AG04449 (cell line): Measurements from ENCODE around the gene FXYD5.
"Not testable (repeated sequence)": the region's sequence is repeated elsewhere in the genome, so short reads cannot be mapped to it uniquely, and the experiment has no call there.

Experiments used
- CTCF ChIA-PET: fragments of 350-600 bp; formaldehyde crosslinking; extraction: SDS; loops from one replicate; lab custom pipeline; 2021; ENCODE audit warnings: antibody characterized with exemption; lab: Yijun Ruan, JAX
- POLR2A ChIA-PET: fragments of 400-600, 350-600 bp; formaldehyde crosslinking; extraction: SDS; loops from one replicate; lab custom pipeline; 2020; ENCODE audit warnings: antibody characterized with exemption, inconsistent platforms; lab: Yijun Ruan, JAX
- DNase-seq: peaks from one replicate; pipeline ENCODE4 v3.0.0-alpha.2; 2010; ENCODE audit warnings: low read depth, low spot score
- H3K4me3 ChIP-seq: 2 replicates; pipeline ENCODE4 v1.5.1; 2011; ENCODE audit warnings: low read depth, mild to moderate bottlenecking, control low read depth, low read length
- TF ChIP-seq, protein P1 (sequence below): IDR thresholded peaks from one replicate; pipeline ENCODE4 v1.5.1; 2011; ENCODE audit warnings: mild to moderate bottlenecking, moderate library complexity, low read length, control low read depth, inconsistent platforms; ENCODE audit not compliant: insufficient read depth; ENCODE audit errors: missing control alignments

Gene FXYD5

DNA sequence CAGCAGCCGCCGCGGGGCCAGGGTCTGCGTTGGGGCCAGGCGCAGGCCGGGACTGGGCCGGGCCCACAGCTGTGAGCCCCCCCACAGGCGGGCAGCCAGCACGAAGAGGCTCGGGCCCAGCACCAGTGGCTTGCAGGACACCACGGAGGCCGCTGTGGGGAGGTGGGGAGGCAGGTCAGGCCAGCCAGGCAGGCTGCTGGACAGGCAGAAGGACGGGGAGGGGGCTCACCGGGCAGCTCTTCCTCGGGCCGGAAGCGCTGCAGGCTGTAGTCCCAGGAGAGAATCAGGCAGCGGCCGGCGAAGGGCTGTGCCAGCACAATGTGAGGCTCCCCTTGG is 27.9 kb upstream of the FXYD5 start:
- ChIA-PET CTCF (interaction anchor here (0.6 to 7.4 kb wide), 6 partner anchors 9 to 82 kb away, joined by 3 to 118 read pairs (median 12); partner anchors contain the start of genes FXYD1, FXYD3, FXYD7 and LGI4), POLR2A (no interaction called here)
- no peak for DNase-seq
- H3K4me3 ChIP-seq: no peak overlapping the region
- TF ChIP-seq, protein P1, sequence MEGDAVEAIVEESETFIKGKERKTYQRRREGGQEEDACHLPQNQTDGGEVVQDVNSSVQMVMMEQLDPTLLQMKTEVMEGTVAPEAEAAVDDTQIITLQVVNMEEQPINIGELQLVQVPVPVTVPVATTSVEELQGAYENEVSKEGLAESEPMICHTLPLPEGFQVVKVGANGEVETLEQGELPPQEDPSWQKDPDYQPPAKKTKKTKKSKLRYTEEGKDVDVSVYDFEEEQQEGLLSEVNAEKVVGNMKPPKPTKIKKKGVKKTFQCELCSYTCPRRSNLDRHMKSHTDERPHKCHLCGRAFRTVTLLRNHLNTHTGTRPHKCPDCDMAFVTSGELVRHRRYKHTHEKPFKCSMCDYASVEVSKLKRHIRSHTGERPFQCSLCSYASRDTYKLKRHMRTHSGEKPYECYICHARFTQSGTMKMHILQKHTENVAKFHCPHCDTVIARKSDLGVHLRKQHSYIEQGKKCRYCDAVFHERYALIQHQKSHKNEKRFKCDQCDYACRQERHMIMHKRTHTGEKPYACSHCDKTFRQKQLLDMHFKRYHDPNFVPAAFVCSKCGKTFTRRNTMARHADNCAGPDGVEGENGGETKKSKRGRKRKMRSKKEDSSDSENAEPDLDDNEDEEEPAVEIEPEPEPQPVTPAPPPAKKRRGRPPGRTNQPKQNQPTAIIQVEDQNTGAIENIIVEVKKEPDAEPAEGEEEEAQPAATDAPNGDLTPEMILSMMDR: no peak

DNA sequence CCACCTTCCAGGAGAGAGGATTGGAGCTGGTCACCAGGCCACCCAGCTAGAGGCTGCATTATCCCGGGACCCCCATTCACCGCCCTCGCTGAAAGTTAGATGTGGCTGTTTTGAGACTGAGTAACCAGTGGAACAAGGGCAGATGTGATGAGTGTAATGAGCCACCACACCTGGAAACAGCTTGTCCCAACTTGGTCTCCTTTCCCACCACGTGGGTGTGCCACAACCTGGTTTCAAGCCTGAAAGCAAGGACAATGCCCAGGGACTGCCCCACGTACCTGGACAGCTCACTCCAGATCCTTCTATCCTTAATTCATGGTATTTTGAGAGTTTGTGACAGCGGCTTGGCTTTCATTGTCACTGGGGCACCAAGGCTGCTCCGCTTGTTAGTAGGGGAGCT is 26.7 kb upstream of the FXYD5 start:
- DNase-seq: no peak
- TF ChIP-seq, protein P1: no peak
- ChIA-PET POLR2A (no interaction called here), CTCF (interaction anchor here (0.8 to 7.4 kb wide), 7 partner anchors 8 to 83 kb away, joined by 3 to 118 read pairs (median 6); partner anchors contain the start of genes FXYD1, FXYD3 and LGI4)
- no peak overlapping the region for H3K4me3 ChIP-seq

DNA sequence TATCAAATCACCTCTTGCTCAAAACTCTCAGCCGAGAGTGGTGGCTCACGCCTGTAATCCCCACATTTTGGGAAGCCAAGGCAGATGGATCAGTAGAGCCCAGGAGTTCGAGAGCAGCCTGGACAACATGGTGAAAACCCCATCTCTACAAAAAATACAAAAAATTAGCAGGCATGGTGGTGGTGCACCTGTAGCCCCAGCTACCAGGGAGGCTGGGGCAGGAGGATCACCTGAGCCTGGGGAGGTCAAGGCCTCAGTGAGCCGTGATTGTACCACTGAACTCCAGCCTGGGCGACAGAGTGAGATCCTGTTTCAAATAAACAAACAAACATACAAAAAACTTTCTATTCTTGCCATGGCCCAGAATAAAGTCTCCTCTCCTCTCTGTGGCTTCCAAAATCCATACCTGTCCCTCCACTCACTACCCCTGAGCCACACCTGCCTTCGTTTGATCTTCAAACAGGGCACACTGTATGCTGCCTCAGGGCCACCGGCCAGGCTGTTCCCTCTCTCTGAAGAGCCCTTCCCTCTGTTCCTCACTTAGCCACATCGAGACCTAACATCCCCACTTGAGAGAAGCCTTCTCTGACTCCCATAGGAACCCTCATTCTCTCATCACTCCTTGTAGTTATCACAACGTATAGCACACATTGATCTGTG is 26.0 kb upstream of the FXYD5 start:
- TF ChIP-seq, protein P1: no peak
- no peak overlapping the region for H3K4me3 ChIP-seq
- POLR2A ChIA-PET: no interaction called here
- no peak for DNase-seq
- CTCF ChIA-PET: interaction anchor here (1.4 to 7.4 kb wide), 5 partner anchors 8 to 84 kb away, joined by 6 to 118 read pairs (median 16); partner anchors contain the start of genes FXYD1, FXYD3 and LGI4

DNA sequence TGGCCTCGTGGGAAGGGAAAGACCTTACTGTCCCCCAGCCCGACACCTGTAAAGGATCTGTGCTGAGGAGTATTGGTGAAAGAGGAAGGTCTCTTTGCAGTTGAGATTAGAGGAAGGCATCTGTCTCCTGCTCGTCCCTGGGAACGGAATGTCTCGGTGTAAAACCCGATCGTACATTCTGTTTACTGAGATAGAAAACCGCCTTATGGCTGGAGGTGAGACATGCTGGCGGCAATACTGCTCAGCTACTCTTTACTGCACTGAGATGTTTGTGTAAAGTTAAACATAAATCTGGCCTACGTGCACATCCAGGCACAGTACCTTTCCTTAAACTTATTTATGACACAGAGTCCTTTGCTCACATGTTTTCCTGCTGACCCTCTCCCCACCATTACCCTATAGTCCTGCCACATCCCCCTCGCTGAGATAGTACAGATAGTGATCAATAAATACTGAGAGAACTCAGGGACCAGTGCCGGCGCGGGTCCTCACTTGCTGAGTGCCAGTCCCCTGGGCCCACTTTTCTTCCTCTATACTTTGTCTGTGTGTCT is 24.7 kb upstream of the FXYD5 start:
- H3K4me3 ChIP-seq, POLR2A ChIA-PET, CTCF ChIA-PET, DNase-seq: not testable (repeated sequence)

DNA sequence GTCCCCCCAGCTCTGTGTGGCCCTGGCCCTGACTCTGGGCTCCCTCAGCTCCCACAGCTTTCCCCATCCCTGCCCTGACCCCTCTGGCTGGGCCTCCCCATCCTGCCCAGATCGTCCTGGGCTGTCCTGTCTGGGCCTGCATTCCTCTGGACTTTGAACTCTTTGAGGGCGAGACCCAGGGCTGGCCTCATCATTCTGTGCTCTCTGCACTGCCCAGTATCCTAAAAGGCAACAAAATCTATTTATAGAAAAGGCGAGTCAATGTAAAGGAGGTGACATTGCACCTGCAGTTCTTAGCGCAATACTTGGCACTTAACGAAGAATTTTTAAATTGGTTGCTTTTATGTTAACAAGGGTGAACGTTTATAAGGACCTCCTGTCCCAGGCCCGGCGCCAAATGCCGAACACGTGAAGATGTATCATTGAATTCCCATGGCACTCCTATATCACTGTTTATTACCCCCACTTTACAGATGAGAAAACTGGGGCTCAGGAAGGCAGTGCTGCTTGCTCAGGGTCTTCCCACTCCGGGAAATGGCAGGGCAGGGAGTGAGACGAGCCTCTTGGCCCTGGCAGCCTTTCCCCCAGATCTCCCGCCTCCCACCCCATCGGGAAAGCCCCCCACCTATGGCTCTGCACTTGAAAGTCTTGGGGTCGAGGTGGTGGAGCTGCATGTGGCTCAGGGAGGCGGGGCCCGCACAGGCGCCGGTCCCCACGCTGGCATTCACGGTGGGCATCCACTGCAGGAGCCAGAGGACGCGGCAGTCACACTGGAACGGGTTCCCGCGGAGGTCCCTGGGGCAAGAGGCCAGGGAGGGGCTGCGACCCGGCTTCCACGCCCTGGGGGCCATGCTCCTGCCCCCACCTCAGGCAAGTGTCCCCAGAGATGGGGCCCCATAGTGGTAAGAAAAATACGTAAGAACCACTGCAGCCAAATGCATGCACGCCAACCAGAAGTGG is 23.5 kb upstream of the FXYD5 start:
- TF ChIP-seq, protein P1: no peak
- POLR2A ChIA-PET: no interaction called here
- CTCF ChIA-PET: interaction anchor here (0.9 kb wide), 1 partner anchor 64 kb away, joined by 4 read pairs; no protein-coding TSS in a partner anchor
- no peak overlapping the region for H3K4me3 ChIP-seq
- no peak for DNase-seq

DNA sequence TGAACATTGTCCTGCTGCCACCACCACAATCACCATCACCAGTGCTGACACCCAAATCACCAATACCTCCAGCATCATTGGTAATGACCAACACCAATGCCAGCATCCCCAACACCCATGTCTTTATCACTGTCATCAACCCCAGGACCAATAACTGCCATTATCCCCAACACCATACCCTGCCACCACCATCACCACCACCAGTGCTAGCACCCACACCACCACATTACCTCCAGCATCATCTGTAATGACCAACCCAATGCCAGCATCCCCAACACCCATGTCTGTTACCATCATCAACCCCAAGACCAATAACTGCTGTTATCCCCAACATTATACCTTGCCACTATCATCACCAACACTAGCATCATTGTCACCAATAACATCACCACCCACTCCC is 22.3 kb upstream of the FXYD5 start:
- ChIA-PET CTCF (interaction anchor here (0.9 kb wide), 1 partner anchor 65 kb away, joined by 4 read pairs; no protein-coding TSS in a partner anchor), POLR2A (no interaction called here)
- no peak for DNase-seq
- TF ChIP-seq, protein P1: no peak
- H3K4me3 ChIP-seq: no peak overlapping the region
